ENCODE results near the gene TOGARAM2. TPM values are rescaled to one million over a fixed set of nuclear protein-coding genes. Genes with fewer than 3 reads are reported as not detected.

TOGARAM2 gene
- total and polyA plus RNA-seq, 2 of the 8 experiments (the other 6 are each of a cell fraction or from before 2014, with no cell fraction given), result 0.42 to 1.4 TPM

- TF ChIP-seq MAX (IDR thresholded peaks at IDR 0.05) (no peak), ZNF274 (IDR thresholded peaks at IDR 0.05; ENCODE audit: borderline replicate concordance, extremely low read depth, low read length) (no peak), TAF1 (IDR thresholded peaks at IDR 0.05; ENCODE audit: low read depth, low read length) (no peak), SP1 (IDR thresholded peaks at IDR 0.05; ENCODE audit: low read depth, low read length) (no peak), TAF7 (optimal IDR thresholded peaks at IDR 0.05; ENCODE audit: borderline replicate concordance, low read depth, low read length) (no peak), KDM5A (IDR thresholded peaks at IDR 0.05; ENCODE audit: low read length) (no peak)
These were observed 78.5 kb downstream of the TOGARAM2 start (continued) for GRCh38 chr2:29059624-29060023.

Measured in H1 (cell line).